Measurements from ENCODE around the gene CXCL16. TPM values are rescaled to one million over a fixed set of nuclear protein-coding genes. Genes with fewer than 3 reads are reported as not detected.

Gene CXCL16
- total and polyA plus RNA-seq, 2 of the 13 experiments (the other 11 are each of a cell fraction or from before 2014, with no cell fraction given), result 9.4 to 101 TPM

- TF ChIP-seq DZIP1 (CRISPR knock-in tag; IDR thresholded peaks at IDR 0.05) (no peak; the same call in 1 of the 2 replicates), PHF8 (CRISPR knock-in tag; IDR thresholded peaks at IDR 0.05) (peak; percentile 67), TGIF2 (CRISPR knock-in tag; IDR thresholded peaks at IDR 0.05) (no peak), ZNF160 (CRISPR knock-in tag; IDR thresholded peaks at IDR 0.05) (no peak), SRY (CRISPR knock-in tag; IDR thresholded peaks at IDR 0.05) (peak; percentile 66; the same call in 1 of the 2 replicates), TIGD3 (CRISPR knock-in tag; IDR thresholded peaks at IDR 0.05; ENCODE audit: borderline replicate concordance) (no peak; the same call in 1 of the 2 replicates), LRRFIP1 (CRISPR knock-in tag; conservative IDR thresholded peaks at IDR 0.05) (no peak), BORCS8-MEF2B (CRISPR knock-in tag; IDR thresholded peaks at IDR 0.05) (no peak), SSRP1 (CRISPR knock-in tag; IDR thresholded peaks at IDR 0.05) (no peak), ZNF570 (CRISPR knock-in tag; IDR thresholded peaks at IDR 0.05; ENCODE audit: borderline replicate concordance) (no peak), MTF1 (CRISPR knock-in tag; IDR thresholded peaks at IDR 0.05) (no peak)
- TF ChIP-seq, protein P1, sequence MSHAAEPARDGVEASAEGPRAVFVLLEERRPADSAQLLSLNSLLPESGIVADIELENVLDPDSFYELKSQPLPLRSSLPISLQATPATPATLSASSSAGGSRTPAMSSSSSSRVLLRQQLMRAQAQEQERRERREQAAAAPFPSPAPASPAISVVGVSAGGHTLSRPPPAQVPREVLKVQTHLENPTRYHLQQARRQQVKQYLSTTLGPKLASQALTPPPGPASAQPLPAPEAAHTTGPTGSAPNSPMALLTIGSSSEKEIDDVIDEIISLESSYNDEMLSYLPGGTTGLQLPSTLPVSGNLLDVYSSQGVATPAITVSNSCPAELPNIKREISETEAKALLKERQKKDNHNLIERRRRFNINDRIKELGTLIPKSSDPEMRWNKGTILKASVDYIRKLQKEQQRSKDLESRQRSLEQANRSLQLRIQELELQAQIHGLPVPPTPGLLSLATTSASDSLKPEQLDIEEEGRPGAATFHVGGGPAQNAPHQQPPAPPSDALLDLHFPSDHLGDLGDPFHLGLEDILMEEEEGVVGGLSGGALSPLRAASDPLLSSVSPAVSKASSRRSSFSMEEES (CRISPR knock-in tag; IDR thresholded peaks at IDR 0.05), result peak; percentile 73
Measured at GRCh38 chr17:4788807-4789700, 49.3 kb upstream of the CXCL16 start, which contains the start of gene GLTPD2 (continued).

Data from HepG2 (cell line).